Superior temporal gyrus (tissue), 1 donor: ENCODE measurements around the gene KRT9.
"Not testable (repeated sequence)": the region's sequence is repeated elsewhere in the genome, so short reads cannot be mapped to it uniquely, and the experiment has no call there.

Experiments
- DNase-seq: peaks from one replicate; pipeline ENCODE4 v3.0.0-alpha.2; 2016; ENCODE audit errors: extremely low spot score

KRT9 gene

GRCh38 chr17:41547378-41547841, 24.4 kb downstream of the KRT9 start:
- no peak for DNase-seq

GRCh38 chr17:41546819-41547218, 25.0 kb downstream of the KRT9 start:
- DNase-seq, result no peak

- DNase-seq, result no peak
These were observed 25.9 kb downstream of the KRT9 start for GRCh38 chr17:41545829-41546410.

- no peak for DNase-seq
These were observed 26.9 kb downstream of the KRT9 start for GRCh38 chr17:41544935-41545334.

GRCh38 chr17:41544491-41544892, 27.4 kb downstream of the KRT9 start:
- DNase-seq, result no peak

GRCh38 chr17:41542786-41543185, 29.1 kb downstream of the KRT9 start:
- DNase-seq, result not testable (repeated sequence)

GRCh38 chr17:41542357-41542756, 29.5 kb downstream of the KRT9 start:
- no peak for DNase-seq

GRCh38 chr17:41540921-41541625, 30.8 kb downstream of the KRT9 start:
- DNase-seq, result no peak

GRCh38 chr17:41539979-41540701, 31.7 kb downstream of the KRT9 start:
- no peak for DNase-seq

- no peak for DNase-seq
These were observed 32.8 kb downstream of the KRT9 start for GRCh38 chr17:41539071-41539492.

GRCh38 chr17:41538565-41538991, 33.3 kb downstream of the KRT9 start:
- DNase-seq, result no peak

- DNase-seq, result no peak
These were observed 33.9 kb downstream of the KRT9 start for GRCh38 chr17:41537990-41538389.

GRCh38 chr17:41537614-41537954, 34.3 kb downstream of the KRT9 start:
- DNase-seq, result no peak

- no peak for DNase-seq
These were observed 34.9 kb downstream of the KRT9 start for GRCh38 chr17:41536741-41537613.

GRCh38 chr17:41535764-41536481, 35.9 kb downstream of the KRT9 start:
- DNase-seq, result no peak

- no peak for DNase-seq
These were observed 36.8 kb downstream of the KRT9 start for GRCh38 chr17:41534899-41535546.

GRCh38 chr17:41533613-41534012, 38.2 kb downstream of the KRT9 start:
- DNase-seq, result no peak

- no peak for DNase-seq
These were observed 38.8 kb downstream of the KRT9 start for GRCh38 chr17:41532947-41533570.

GRCh38 chr17:41531993-41532392, 39.9 kb downstream of the KRT9 start:
- DNase-seq, result no peak
